ENCODE results near the gene IGSF6.

GRCh38 chr16:21652453-21652852, at the start of gene IGSF6:
- TF ChIP-seq CTCF (conservative IDR thresholded peaks at IDR 0.05; ENCODE audit: low read depth, low read length) (no peak), EZH2phosphoT487 (IDR thresholded peaks at IDR 0.05; ENCODE audit: borderline replicate concordance, low read length) (no peak), EZH2 (IDR thresholded peaks at IDR 0.05; ENCODE audit: low read length, unreplicated experiment) (no peak)
